GM21360 (cell line): ENCODE measurements around the gene IZUMO4.
"Not testable (repeated sequence)": the region's sequence is repeated elsewhere in the genome, so short reads cannot be mapped to it uniquely, and the experiment has no call there.

Source experiments
- ATAC-seq: cut with Tn5 transposase; IDR thresholded peaks from one replicate; pipeline ENCODE4 v1.9.1; 2021; ENCODE audit warnings: mild to moderate bottlenecking, moderate library complexity; ENCODE audit not compliant: unreplicated experiment

The IZUMO4 gene

GRCh38 chr19:2122251-2122650, 25.5 kb downstream of the IZUMO4 start:
- ATAC-seq, result no peak

- ATAC-seq, result no peak
These were observed 26.3 kb downstream of the IZUMO4 start for GRCh38 chr19:2122982-2123381.

DNA sequence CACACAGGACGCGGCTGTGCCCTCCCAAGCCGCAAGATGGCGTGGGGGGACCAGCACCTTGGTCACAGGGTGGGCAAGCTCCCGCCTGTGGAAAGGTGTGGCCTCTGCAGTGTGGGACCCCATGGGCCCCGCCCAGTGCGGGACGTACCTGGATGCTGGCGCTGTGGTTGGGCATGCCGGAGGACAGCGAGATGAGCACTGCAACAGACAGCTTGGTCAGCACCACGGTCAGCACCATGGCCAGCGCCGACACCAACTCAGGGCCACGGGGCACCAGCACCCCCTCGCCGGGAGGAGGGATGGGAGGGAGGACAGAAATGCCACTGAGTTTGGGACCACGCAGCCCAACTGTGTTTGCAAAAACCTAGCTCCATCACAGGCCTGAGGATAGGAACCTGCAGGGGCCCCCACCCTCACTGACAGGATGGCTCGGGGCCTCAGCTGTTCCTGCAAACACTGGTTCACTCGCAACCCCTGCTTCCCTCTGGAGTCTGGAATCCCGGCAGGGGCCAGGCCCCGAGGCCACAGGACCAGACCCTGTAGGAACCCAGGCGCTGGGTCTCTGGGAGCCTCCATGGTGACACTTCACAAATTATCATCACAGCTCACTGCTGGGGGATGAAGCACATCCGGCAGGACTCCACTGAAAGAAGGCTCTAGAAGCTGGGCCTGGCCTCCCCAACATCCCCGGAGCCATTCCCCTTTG, 27.1 kb downstream of the IZUMO4 start:
- no peak for ATAC-seq

GRCh38 chr19:2126879-2127518, 30.3 kb downstream of the IZUMO4 start:
- no peak for ATAC-seq

DNA sequence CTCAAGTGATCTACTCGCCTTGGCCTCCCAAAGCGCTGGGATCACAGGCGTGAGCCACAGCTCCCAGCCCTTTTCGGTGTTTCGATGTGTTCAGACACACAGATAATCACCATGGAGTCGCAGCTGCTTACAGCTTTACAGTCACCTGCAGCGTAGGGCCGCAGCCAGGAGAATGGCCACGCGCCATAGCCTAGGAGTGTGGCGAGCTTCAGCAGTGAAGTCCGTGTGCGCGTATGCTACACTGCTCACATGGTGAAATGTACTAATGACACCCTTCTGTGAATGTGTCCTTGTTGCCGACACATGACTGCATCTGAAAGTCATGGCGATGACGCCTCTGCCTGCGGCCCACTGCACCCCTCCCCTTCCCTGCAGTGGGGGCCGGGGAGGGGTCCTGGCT, 31.0 kb downstream of the IZUMO4 start:
- no peak for ATAC-seq

GRCh38 chr19:2128252-2128651, 31.5 kb downstream of the IZUMO4 start:
- not testable (repeated sequence) for ATAC-seq

DNA sequence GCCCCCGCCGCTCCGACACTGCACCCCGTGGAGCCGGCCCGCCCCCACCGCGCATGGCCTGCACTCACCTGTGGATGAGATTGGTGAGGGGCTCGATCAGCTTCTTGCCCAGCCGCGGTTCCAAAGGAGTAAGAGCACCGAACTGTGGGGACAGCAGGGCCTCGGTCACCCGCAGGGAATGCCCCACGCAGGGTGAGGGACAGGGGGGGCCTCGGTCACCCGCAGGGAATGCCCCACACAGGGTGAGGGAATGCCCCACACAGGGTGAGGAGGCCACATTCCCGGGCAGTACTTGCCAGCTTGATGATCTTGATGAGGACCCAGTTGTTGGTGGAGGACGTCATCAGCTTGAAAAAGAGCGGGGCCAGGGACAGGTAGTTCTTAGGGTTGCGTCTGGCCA, 32.3 kb downstream of the IZUMO4 start:
- ATAC-seq, result no peak

- no peak for ATAC-seq
These were observed 32.8 kb downstream of the IZUMO4 start for GRCh38 chr19:2129486-2129885.

DNA sequence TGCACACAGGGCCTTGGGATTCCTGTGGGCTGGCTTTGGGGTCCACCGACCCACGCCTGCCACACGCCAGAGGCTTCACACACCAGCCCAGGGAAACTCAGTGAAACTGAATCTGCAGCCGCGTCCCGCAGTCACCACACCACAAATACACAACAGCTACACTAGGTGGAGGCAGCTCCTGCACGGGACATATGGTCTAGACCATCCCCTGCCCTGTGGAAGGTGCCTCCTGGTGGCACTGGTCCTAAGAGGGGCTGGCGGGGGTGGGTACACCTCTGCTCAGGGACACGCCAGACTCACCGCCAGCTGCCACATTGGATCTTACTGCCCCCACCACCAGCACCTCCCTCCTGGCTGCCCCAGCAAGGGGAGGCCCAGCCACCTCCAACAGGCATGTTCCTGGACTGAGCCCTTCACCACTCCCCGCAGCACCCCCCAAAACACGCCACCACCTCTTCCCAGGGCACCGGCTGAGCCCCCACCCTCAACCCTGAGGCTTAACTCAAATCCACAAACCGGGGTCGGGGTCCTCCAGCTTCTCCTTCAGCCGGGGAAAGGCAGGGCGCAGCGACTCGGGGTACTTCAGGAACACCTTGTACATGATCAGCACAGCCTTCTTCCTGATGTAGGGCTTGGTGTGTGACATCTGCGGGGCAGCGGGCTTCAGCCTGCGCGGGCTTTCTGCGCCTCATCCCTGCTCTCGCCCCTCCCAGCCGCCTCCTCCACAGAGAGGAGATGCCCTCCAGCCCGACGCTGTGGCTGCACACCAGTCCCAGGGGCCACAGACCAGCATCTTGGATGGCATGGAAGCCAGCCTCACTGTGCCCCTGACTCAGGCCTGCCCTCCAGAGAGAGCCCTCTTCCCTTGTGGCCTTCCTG, 33.4 kb downstream of the IZUMO4 start:
- ATAC-seq, result no peak

- ATAC-seq, result not testable (repeated sequence)
These were observed 34.6 kb downstream of the IZUMO4 start for GRCh38 chr19:2131012-2131975.

DNA sequence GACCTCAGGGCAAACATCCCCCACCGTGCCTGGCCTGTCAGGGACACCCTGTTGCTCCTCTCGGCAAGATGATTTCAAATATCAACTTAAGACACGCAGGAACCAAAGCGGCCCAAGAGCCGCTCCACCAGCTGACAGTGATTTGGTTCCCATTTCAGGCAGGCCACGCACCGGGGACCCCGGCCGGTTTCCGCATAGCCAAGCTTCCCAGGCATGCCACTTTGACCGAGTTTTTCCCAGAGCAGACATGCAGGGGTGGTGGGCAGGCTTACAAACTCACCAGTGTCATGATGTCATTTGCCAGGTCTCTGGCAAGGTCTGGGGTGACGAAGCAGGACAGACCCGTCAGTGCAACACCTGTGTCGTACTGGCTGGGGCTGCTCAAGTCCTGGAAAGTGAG, 35.5 kb downstream of the IZUMO4 start:
- ATAC-seq, result no peak

DNA sequence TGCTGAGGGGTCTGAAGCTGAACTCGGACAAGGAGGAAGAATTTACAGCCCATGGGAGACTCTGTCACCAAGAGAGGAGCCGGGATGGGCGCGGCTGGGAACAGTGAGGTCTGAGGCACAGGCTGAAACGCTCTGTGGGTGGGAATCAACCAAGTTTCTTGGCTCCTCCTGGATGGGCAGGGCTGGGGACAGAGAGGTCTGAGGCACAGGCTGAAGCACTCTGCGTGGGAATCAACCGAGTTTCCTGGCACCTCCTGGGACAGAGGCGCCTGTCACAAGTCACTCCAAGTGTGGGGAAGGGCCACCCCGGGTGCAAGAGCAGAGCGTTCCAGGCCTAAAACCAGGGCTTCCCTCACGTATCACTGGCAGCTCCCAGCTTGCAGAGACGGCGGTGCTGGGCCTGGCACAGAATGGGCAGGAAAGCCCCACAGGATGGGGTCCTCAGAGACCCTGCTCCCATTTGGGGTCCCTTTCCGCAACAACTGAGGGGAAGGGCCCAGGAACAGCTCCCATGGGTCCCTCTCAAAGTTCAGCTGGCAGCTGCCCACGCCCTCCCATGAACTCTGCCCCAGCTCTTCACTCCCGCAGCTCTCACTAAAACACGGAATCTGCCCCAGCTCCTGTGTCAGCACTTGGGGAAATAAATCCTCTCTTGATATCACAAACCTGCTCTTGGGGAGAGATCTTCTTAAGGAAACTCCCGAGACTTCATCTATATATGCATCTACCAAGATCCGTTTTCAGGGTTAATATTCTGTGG, 36.2 kb downstream of the IZUMO4 start:
- no peak for ATAC-seq

GRCh38 chr19:2135474-2136402, 39.0 kb downstream of the IZUMO4 start:
- ATAC-seq, result no peak

GRCh38 chr19:2136796-2137195, 40.1 kb downstream of the IZUMO4 start:
- no peak for ATAC-seq

GRCh38 chr19:2138061-2138728, 41.5 kb downstream of the IZUMO4 start:
- no peak for ATAC-seq

DNA sequence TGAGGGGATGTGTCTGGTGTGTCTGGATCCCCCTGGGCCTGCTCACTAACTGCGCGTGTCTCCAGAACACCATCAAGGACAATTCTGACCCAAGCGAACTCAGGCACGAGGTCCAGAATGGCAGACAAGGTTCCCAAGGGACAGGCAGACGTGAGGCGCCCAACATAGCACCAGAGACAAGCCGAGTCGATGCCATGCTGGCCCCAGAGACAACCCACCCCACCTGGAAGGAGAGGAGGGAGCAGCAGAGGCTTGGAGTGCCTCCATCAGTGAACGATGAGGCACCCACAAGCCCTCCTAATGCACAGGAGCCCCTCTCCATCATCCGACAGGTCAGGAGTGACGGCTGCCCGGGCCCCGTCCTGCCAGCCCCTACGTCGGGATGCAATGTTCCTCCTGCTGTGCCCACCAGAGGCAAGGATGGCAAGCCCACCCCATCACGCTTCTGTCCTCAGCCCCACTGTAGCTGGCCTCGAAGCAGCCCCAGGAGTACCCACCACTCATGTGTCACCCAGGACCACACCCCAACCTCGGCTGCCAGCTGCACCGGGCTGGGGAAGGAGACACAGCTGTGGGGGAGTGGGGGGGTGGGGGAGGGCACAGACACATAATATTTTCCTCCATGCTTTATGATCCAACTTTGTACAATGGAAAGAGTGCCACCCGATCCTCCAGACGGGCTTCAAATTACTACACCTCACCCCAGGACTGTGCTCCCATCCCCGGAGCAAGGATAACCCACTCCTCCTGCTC, 42.8 kb downstream of the IZUMO4 start:
- ATAC-seq, result no peak

DNA sequence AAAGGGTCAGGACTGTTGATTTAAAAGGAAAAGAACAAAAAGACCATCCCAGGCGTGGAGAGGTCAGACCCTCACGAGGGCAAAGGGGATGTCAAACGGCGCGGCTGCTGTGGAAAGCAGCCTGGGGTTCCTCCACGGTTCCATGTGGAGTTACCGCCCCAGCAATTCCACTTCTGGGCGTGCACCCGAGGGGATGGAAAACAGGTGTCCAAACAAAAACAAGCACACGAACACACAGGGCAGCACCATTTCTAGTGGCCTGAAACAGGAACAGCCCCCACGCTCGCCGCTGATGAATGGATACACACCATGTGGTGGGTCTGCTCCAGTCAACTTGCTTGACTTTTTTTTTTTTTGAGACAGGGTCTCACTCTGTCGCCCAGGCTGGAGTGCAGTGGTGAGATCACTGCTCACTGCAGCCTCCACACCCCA, 43.4 kb downstream of the IZUMO4 start:
- no peak for ATAC-seq
